Neural crest cell (in vitro differentiated cells): ENCODE measurements around the gene SHISA9. TPM values are rescaled to one million over a fixed set of nuclear protein-coding genes. Genes with fewer than 3 reads are reported as not detected.

ENCODE experiments used
- DNase-seq: peaks from one replicate; pipeline ENCODE4 v3.0.0; 2021; ENCODE audit warnings: low read depth, mixed read lengths, low spot score
- H3K27ac Mint-ChIP-seq: one replicate; pipeline ENCODE4 v1.8.0; 2021; ENCODE audit warnings: mild to moderate bottlenecking, mixed read lengths; ENCODE audit not compliant: unreplicated experiment
- H3K27me3 Mint-ChIP-seq: 2 replicates; pipeline ENCODE4 v1.8.0; 2021; ENCODE audit warnings: low read depth, mild to moderate bottlenecking, mixed read lengths
- H3K36me3 Mint-ChIP-seq: 2 replicates; pipeline ENCODE4 v1.8.0; 2021; ENCODE audit warnings: low read depth, mild to moderate bottlenecking, mixed read lengths
- H3K4me1 Mint-ChIP-seq: 2 replicates; pipeline ENCODE4 v1.8.0; 2021; ENCODE audit warnings: mixed read lengths
- H3K4me3 Mint-ChIP-seq: one replicate; pipeline ENCODE4 v1.8.0; 2021; ENCODE audit warnings: mild to moderate bottlenecking, mixed read lengths
- H3K9me3 Mint-ChIP-seq: 2 replicates; pipeline ENCODE4 v1.8.0; 2021; ENCODE audit warnings: mixed read lengths
- total RNA-seq: library from RNA; stranded (reverse); gene quantifications from 2 replicates; pipeline ENCODE4 v1.2.1, GENCODE V29; 2021
- TF ChIP-seq, protein P1 (sequence below): fragments of 200-600 bp; sonication (generic); conservative IDR thresholded peaks from 2 replicates; pipeline ENCODE4 v1.5.0; 2021; ENCODE audit warnings: antibody characterized with exemption, mild to moderate bottlenecking

The SHISA9 gene
- total RNA-seq, 1 donor from 2014 or later: 1.3 TPM

GRCh38 chr16:13111747-13112146 lies 210.3 kb downstream of the SHISA9 start:
- Mint-ChIP-seq H3K4me3 (no peak overlapping the region), H3K4me1 (peaks cover 33% of the 10 kb centered on the region), H3K36me3 (no peaks in the 10 kb centered on the region), H3K9me3 (peaks cover 3% of the 10 kb centered on the region), H3K27me3 (no peaks in the 10 kb centered on the region), H3K27ac (no peak overlapping the region)
- DNase-seq: no peak
- TF ChIP-seq, protein P1, sequence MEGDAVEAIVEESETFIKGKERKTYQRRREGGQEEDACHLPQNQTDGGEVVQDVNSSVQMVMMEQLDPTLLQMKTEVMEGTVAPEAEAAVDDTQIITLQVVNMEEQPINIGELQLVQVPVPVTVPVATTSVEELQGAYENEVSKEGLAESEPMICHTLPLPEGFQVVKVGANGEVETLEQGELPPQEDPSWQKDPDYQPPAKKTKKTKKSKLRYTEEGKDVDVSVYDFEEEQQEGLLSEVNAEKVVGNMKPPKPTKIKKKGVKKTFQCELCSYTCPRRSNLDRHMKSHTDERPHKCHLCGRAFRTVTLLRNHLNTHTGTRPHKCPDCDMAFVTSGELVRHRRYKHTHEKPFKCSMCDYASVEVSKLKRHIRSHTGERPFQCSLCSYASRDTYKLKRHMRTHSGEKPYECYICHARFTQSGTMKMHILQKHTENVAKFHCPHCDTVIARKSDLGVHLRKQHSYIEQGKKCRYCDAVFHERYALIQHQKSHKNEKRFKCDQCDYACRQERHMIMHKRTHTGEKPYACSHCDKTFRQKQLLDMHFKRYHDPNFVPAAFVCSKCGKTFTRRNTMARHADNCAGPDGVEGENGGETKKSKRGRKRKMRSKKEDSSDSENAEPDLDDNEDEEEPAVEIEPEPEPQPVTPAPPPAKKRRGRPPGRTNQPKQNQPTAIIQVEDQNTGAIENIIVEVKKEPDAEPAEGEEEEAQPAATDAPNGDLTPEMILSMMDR: no peak

GRCh38 chr16:13113741-13114140 lies 212.3 kb downstream of the SHISA9 start:
- H3K4me1 Mint-ChIP-seq: peaks cover 33% of the 10 kb centered on the region
- H3K27me3 Mint-ChIP-seq: no peaks in the 10 kb centered on the region
- no peaks in the 10 kb centered on the region for H3K36me3 Mint-ChIP-seq
- no peak overlapping the region for H3K4me3 Mint-ChIP-seq
- no peak for DNase-seq
- TF ChIP-seq, protein P1: no peak
- H3K27ac Mint-ChIP-seq: no peak overlapping the region
- peaks cover 3% of the 10 kb centered on the region for H3K9me3 Mint-ChIP-seq

GRCh38 chr16:13118091-13118490 lies 216.7 kb downstream of the SHISA9 start:
- TF ChIP-seq, protein P1: no peak
- no peak for DNase-seq
- Mint-ChIP-seq H3K9me3 (peaks cover 3% of the 10 kb centered on the region), H3K27me3 (no peaks in the 10 kb centered on the region), H3K4me3 (no peak overlapping the region), H3K36me3 (no peaks in the 10 kb centered on the region), H3K4me1 (peaks cover 18% of the 10 kb centered on the region), H3K27ac (no peak overlapping the region)

- H3K27me3 Mint-ChIP-seq: peaks cover 7% of the 10 kb centered on the region
- H3K36me3 Mint-ChIP-seq: no peaks in the 10 kb centered on the region
- TF ChIP-seq, protein P1: no peak
- no peak overlapping the region for H3K4me3 Mint-ChIP-seq
- no peak for DNase-seq
- H3K4me1 Mint-ChIP-seq: peaks cover 9% of the 10 kb centered on the region
- no peak overlapping the region for H3K27ac Mint-ChIP-seq
- H3K9me3 Mint-ChIP-seq: peaks cover 7% of the 10 kb centered on the region
Observed at GRCh38 chr16:13120091-13120490, 218.7 kb downstream of the SHISA9 start.

DNA sequence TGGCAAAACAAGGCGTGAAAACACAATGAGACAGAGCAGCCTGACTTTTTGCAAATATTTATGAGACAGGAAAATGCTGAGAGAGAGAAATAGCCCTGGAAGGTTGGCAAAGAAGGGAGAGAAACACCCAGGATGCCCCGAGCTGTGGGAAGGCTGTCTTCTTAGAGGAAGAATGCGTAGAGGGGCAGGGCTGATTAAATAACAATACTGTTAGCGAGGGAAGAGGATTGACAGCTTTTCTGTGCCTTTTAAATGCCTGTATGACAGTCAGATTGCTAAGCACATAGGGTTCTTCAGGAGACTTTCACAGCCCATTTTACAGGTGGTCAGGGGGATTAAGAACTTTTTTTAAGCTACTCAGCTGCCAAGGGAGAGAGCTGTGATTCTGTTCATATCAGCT lies 219.2 kb downstream of the SHISA9 start:
- Mint-ChIP-seq H3K4me3 (no peak overlapping the region), H3K27me3 (peaks cover 10% of the 10 kb centered on the region), H3K4me1 (peaks cover 9% of the 10 kb centered on the region), H3K27ac (no peak overlapping the region), H3K9me3 (peaks cover 7% of the 10 kb centered on the region), H3K36me3 (no peaks in the 10 kb centered on the region)
- TF ChIP-seq, protein P1: no peak
- no peak for DNase-seq

DNA sequence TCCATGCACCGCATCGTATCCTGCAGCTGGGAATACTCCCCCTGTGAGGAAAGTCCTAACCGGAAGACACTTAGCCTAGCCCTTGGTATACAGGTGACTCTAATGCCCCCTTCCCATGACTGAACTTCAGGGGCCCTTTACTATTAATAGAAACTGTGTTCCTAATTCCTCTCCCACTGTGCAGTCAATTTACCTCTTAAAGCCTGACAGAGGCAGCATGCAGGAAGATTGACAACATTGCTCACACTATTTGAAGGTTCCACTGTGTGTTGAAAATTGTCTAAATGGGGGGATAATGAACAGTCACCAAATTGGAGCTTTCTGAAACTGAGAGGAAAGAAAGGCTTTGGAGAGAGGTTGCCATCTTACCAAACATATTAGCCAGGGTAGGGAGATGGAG lies 222.6 kb downstream of the SHISA9 start:
- peaks cover 9% of the 10 kb centered on the region for H3K4me1 Mint-ChIP-seq
- peaks cover 26% of the 10 kb centered on the region for H3K27me3 Mint-ChIP-seq
- no peak overlapping the region for H3K4me3 Mint-ChIP-seq
- TF ChIP-seq, protein P1: no peak
- no peak for DNase-seq
- peaks cover 7% of the 10 kb centered on the region for H3K9me3 Mint-ChIP-seq
- H3K27ac Mint-ChIP-seq: no peak overlapping the region
- no peaks in the 10 kb centered on the region for H3K36me3 Mint-ChIP-seq
